ENCODE results near the gene CDCP2. TPM values are rescaled to one million over a fixed set of nuclear protein-coding genes. Genes with fewer than 3 reads are reported as not detected.

CDCP2 gene
- total RNA-seq, 1 donor from 2014 or later: 0.19 TPM

DNA sequence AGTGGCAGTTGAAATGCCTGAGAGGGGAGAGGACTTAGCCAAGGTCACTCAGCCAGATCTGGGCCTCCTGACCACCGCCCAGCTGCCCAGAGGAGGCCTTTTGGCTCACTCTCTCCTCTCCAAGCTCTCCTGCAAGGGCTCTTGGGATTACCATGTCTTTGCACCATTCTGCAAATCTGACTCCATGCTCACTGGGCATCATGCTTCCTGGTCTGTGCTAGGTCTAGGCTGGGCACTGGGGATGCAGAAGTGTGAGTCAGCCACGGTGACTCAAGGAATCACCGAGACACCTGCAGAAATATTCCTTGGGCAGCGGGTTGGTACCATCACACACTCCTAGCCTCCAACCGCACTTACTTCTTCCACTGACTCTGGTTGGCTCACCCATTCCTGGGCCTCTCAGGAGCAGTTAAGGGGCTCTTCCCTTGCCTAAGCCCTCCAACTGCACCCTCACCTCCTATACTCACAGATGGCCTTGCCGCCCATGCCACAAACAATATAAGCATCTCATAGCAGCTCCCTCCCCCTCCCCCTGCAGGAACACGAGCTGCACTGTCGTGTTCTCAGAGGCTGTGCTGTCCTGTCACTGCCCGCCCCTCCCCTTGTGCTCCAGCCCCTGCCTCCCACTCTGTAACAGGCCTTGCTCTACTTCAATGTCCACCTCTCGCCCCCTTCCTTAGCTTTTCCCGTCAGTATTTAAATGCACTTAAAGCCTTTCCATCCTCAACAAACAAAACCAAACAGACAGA lies 34.8 kb downstream of the CDCP2 start:
- DNase-seq (ENCODE audit: low spot score): no peak

- peak; percentile 43 for DNase-seq (ENCODE audit: low spot score)
Measured at GRCh38 chr1:54115520-54115919, 37.3 kb downstream of the CDCP2 start.

- DNase-seq (ENCODE audit: low spot score): peak; percentile 67
Measured at GRCh38 chr1:54114955-54115354, 37.8 kb downstream of the CDCP2 start.

- DNase-seq (ENCODE audit: low spot score): peak; percentile 69
Measured at GRCh38 chr1:54114001-54114400, 38.8 kb downstream of the CDCP2 start.

- DNase-seq (ENCODE audit: low spot score): peak; percentile 45
Measured at GRCh38 chr1:54112705-54113368, 40.0 kb downstream of the CDCP2 start.

DNA sequence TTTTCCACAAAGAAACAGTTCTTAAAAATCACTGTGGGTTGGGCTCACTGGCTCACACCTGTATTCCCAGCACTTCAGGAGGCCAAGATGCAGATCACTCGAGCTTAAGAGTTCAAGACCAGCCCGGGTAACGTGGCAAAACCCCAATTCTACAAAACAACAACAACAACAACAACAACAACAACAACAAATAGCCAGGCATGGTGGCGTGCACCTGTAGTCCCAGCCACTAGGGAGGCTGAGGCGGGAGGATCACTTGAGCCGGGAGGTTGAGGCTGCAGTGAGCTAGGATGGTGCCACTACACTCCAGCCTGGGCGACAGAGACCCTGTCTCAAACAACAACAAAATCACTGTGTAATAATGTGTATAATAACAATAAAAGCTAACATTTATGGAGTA lies 40.8 kb downstream of the CDCP2 start:
- peak; percentile 30 for DNase-seq (ENCODE audit: low spot score)

DNA sequence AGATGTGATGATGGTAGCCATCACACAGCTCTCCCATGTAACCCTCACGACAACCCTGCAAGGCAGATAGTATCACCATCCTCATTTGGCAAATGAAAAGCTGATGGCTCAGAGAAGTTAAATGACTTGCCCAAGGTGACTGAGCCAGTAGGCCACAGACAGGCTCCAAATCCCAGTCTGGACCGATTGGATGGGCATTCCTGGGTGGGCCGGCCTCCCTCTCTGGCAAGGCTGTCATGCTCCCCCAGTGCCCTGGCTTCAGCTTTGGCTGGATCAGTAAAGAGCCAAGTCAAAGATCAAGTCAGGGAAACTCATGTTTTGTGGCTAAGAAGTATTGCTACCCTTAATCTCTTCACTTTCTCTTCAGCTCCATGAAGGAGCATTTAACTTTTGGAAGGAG lies 41.2 kb downstream of the CDCP2 start:
- DNase-seq (ENCODE audit: low spot score): peak; percentile 62

DNA sequence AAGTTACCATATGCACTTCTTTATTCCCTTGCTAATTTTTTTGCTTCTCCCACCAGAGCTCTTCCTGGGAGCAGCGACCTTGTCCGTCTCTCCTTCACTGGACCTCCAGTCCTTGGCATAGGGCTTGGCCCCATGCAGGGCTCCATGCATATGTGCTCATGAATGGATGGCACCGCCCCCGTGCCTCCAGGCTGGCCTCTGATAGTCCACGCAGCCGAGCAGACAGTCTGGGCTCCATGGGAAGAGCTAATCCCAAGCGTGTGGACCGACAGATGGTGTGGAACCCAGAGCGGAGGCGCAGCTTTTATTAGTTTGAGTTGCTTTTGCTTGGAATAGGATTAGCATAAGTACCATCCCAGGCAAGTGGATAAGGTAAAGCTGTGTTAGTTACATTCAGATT lies 41.8 kb downstream of the CDCP2 start:
- DNase-seq (ENCODE audit: low spot score): peak; percentile 62

- DNase-seq (ENCODE audit: low spot score): peak; percentile 45
Measured at GRCh38 chr1:54109129-54110090, 43.4 kb downstream of the CDCP2 start.

DNA sequence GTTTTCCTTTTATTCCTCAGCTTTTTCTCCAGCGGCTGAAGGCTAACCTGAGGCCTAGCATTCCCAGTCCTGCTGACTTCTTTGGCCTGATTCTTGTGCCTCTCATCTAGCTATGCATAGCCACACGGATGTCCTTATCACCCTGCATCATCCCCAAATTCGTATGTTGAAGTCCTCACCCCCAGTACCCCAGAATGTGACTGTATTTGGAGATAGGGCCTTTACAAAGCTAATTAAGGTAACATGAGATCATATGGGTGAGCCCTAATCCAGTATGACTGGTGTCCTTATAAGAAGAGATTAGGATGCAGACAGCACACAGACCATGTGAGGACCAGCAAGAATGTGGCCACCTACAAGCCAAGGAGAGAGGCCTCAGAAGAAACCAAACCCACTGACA lies 44.6 kb downstream of the CDCP2 start:
- peak; percentile 33 for DNase-seq (ENCODE audit: low spot score)

GRCh38 chr1:54107131-54107530 lies 45.7 kb downstream of the CDCP2 start:
- DNase-seq (ENCODE audit: low spot score): peak; percentile 41

DNA sequence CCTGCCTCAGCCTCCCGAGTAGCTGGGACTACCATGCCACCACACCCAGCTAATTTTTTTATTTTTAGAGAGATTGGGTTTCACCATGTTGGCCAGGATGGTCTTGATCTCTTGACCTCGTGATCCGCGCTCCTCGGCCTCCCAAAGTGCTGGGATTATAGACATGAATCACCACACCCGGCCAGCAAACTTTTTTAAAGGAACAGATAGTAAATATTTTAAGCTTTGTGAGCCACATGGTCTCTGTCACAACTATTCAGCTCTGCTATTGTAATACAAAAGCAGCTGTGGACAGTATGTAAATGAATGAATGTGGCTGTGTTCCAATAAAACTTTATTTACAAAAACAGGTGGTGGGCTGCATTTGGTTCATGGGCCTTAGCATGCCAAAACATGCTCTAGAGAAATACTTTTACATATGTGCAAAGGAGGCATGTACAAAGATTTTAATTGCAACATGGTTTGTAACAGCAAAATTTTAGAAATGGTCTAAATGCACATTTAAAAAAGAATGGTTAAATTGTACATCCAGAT lies 47.0 kb downstream of the CDCP2 start:
- DNase-seq (ENCODE audit: low spot score): peak; percentile 59

GRCh38 chr1:54105080-54105479 lies 47.7 kb downstream of the CDCP2 start:
- DNase-seq (ENCODE audit: low spot score): peak; percentile 39

- DNase-seq (ENCODE audit: low spot score): peak; percentile 68
Measured at GRCh38 chr1:54104613-54105012, 48.2 kb downstream of the CDCP2 start.

GRCh38 chr1:54103414-54103813 lies 49.4 kb downstream of the CDCP2 start:
- no peak for DNase-seq (ENCODE audit: low spot score)

DNA sequence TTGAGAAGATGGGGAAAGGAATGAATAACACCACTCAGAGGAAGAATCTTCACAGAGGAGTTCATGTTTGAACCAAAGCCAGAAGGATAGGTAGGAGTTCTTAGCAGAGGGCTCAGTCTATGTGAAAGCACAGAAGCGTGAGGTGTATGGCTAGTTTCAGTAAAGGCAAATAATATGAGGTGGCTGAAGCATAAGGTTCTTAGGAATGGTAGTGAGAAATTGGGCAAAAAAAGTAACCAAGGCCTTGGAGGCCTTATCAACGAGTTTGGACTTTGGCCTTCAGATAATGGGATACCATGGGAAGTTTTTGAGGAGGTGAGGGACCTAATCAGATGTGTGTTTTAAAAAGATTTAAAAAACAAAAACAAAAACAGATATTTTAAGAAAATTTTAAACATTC lies 52.3 kb downstream of the CDCP2 start:
- no peak for DNase-seq (ENCODE audit: low spot score)

GRCh38 chr1:54099061-54099610 lies 53.7 kb downstream of the CDCP2 start:
- no peak for DNase-seq (ENCODE audit: low spot score)

- DNase-seq (ENCODE audit: low spot score): no peak
Measured at GRCh38 chr1:54096877-54097240, 55.9 kb downstream of the CDCP2 start.

DNA sequence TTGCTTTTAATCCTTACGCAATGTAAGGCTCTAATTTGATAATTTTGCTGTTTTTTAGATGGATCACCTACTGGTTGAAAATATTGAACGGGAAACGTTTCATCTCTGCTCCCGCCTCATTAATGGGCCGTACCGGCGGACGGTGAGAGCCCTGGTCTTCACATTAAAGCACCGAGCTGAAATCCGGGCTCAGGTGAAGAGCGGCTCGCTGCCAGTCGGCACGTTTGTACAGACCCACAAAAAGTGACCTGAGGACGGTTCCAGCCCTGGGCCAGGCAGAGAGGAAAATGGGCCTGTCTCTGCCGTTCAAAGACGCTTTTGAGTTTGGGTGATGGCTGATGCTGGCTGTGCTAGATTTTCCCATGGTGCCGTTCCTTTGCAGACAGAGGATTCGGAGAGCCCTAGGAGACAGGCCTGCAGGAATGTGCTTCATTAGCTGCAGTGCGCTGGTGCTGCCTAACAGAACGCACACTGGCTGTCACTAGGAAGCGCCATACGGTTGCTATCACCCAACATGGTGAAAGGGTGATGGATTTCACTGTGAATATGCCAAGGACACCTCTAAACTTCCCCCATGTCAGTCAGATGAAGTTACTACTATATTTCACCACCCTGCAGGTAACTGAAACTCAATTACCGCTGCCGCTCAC lies 56.4 kb downstream of the CDCP2 start:
- DNase-seq (ENCODE audit: low spot score): no peak

GRCh38 chr1:54095546-54096226 lies 57.1 kb downstream of the CDCP2 start:
- no peak for DNase-seq (ENCODE audit: low spot score)
